ENCODE results near the gene TSC22D1.

DNA sequence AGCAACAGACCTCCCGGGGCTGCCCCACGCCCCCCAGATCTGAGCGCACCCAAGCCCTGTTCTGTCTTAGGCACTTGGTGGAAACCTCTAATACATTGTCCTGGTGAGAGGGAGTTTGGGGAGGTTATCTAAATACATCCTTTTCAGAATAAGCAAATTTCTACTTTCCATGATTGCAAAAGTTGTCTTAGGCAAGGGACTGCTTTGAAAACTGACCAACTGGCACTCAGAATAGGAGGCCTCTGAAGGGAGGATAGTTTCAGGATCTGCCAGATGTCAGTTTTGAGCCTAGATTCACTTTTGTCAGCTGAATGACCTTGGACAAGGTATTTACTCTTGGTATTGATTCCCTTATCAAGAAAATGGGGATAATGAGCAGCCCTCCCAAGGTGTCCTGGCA, 190.7 kb downstream of the TSC22D1 start:
- TF ChIP-seq, protein P1, sequence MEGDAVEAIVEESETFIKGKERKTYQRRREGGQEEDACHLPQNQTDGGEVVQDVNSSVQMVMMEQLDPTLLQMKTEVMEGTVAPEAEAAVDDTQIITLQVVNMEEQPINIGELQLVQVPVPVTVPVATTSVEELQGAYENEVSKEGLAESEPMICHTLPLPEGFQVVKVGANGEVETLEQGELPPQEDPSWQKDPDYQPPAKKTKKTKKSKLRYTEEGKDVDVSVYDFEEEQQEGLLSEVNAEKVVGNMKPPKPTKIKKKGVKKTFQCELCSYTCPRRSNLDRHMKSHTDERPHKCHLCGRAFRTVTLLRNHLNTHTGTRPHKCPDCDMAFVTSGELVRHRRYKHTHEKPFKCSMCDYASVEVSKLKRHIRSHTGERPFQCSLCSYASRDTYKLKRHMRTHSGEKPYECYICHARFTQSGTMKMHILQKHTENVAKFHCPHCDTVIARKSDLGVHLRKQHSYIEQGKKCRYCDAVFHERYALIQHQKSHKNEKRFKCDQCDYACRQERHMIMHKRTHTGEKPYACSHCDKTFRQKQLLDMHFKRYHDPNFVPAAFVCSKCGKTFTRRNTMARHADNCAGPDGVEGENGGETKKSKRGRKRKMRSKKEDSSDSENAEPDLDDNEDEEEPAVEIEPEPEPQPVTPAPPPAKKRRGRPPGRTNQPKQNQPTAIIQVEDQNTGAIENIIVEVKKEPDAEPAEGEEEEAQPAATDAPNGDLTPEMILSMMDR (IDR thresholded peaks at IDR 0.05), result no peak
- TF ChIP-seq POLR2A (IDR thresholded peaks at IDR 0.05), result no peak
